ENCODE data around the gene CNKSR3.

Gene CNKSR3

GRCh38 chr6:154429711-154430110, 80.8 kb downstream of the CNKSR3 start:
- TF ChIP-seq, protein P1, sequence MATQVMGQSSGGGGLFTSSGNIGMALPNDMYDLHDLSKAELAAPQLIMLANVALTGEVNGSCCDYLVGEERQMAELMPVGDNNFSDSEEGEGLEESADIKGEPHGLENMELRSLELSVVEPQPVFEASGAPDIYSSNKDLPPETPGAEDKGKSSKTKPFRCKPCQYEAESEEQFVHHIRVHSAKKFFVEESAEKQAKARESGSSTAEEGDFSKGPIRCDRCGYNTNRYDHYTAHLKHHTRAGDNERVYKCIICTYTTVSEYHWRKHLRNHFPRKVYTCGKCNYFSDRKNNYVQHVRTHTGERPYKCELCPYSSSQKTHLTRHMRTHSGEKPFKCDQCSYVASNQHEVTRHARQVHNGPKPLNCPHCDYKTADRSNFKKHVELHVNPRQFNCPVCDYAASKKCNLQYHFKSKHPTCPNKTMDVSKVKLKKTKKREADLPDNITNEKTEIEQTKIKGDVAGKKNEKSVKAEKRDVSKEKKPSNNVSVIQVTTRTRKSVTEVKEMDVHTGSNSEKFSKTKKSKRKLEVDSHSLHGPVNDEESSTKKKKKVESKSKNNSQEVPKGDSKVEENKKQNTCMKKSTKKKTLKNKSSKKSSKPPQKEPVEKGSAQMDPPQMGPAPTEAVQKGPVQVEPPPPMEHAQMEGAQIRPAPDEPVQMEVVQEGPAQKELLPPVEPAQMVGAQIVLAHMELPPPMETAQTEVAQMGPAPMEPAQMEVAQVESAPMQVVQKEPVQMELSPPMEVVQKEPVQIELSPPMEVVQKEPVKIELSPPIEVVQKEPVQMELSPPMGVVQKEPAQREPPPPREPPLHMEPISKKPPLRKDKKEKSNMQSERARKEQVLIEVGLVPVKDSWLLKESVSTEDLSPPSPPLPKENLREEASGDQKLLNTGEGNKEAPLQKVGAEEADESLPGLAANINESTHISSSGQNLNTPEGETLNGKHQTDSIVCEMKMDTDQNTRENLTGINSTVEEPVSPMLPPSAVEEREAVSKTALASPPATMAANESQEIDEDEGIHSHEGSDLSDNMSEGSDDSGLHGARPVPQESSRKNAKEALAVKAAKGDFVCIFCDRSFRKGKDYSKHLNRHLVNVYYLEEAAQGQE (IDR thresholded peaks at IDR 0.05; ENCODE audit: insufficient read depth in 1 of 2, low read depth in 2 of 2, low read length in 2 of 2) = no peak
- TF ChIP-seq SIN3A (IDR thresholded peaks at IDR 0.05; ENCODE audit: borderline replicate concordance, insufficient read depth, low read length) = no peak
- no peak for TF ChIP-seq TAF1 (IDR thresholded peaks at IDR 0.05; ENCODE audit: borderline replicate concordance, insufficient read depth, low read length)
- no peak for TF ChIP-seq FOXP2 (optimal IDR thresholded peaks at IDR 0.05; ENCODE audit: borderline replicate concordance, extremely low read depth, extremely low read length, insufficient read depth)
- TF ChIP-seq POLR2AphosphoS5 (IDR thresholded peaks at IDR 0.05; ENCODE audit: low read depth, low read length) = no peak

DNA sequence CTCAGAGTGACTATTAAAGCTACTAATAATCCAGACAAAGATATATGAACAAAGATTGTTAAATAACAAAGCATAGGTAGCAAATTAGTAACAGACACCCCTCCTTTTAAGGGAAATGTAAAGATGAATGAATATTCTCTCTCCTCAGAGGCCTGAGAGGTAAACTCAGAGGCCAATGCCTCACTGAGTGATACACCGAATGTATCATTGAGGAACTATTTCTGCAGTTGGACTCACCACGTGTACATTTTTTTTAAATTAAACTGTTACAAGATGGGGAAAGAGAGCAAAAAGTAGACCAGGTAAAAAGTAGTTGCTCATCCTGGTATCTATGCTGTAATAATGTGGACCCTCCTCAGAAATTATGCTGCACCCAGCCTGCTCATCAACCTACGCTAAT, 81.6 kb downstream of the CNKSR3 start:
- no peak for TF ChIP-seq FOXP2 (optimal IDR thresholded peaks at IDR 0.05; ENCODE audit: borderline replicate concordance, extremely low read depth, extremely low read length, insufficient read depth)
- TF ChIP-seq, protein P1 (IDR thresholded peaks at IDR 0.05; ENCODE audit: insufficient read depth in 1 of 2, low read depth in 2 of 2, low read length in 2 of 2) = no peak
- TF ChIP-seq TAF1 (IDR thresholded peaks at IDR 0.05; ENCODE audit: borderline replicate concordance, insufficient read depth, low read length) = no peak
- TF ChIP-seq SIN3A (IDR thresholded peaks at IDR 0.05; ENCODE audit: borderline replicate concordance, insufficient read depth, low read length) = no peak
- no peak for TF ChIP-seq POLR2AphosphoS5 (IDR thresholded peaks at IDR 0.05; ENCODE audit: low read depth, low read length)

DNA sequence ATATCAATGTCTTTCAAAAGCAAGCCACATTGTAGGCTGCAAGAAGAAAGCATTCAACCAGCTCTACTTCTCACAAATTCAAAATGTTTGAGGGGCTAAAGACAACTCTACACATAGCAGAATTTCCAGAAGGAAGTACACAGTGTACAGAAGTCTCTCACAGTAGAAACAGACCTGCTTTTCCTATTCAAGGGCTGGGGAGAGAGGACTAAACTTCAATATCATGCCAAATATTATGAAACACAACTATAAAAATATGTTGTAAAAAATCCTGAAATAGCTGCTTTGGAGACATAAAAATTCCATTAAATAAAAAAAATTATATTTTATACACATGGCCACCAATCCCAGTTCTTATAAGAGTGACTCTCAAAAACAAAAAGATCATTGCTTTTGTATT, 83.0 kb downstream of the CNKSR3 start:
- TF ChIP-seq FOXP2 (optimal IDR thresholded peaks at IDR 0.05; ENCODE audit: borderline replicate concordance, extremely low read depth, extremely low read length, insufficient read depth) (no peak), POLR2AphosphoS5 (IDR thresholded peaks at IDR 0.05; ENCODE audit: low read depth, low read length) (no peak), SIN3A (IDR thresholded peaks at IDR 0.05; ENCODE audit: borderline replicate concordance, insufficient read depth, low read length) (no peak)

DNA sequence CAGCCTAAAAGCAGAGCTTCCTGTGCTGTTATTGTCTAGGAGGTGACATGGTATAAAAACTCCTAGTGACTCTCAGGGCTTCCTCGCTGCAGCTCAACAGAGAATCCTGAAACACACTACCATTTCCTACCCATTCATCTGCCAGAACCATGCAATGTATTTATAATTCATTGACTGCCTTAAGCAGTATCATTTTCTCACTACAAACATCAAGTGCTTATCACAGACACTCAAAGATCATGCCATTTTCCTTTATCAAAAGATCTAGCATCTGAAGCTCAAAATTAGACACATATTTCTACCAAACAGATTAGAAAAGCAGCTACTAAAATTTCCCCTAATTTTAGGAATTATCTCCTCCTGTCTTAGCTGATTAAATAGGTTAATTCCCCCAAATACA, 83.5 kb downstream of the CNKSR3 start:
- TF ChIP-seq POLR2AphosphoS5 (IDR thresholded peaks at IDR 0.05; ENCODE audit: low read depth, low read length) = no peak
- no peak for TF ChIP-seq TAF1 (IDR thresholded peaks at IDR 0.05; ENCODE audit: borderline replicate concordance, insufficient read depth, low read length)
- TF ChIP-seq FOXP2 (optimal IDR thresholded peaks at IDR 0.05; ENCODE audit: borderline replicate concordance, extremely low read depth, extremely low read length, insufficient read depth) = no peak
- no peak for TF ChIP-seq SIN3A (IDR thresholded peaks at IDR 0.05; ENCODE audit: borderline replicate concordance, insufficient read depth, low read length)
- TF ChIP-seq, protein P1 (IDR thresholded peaks at IDR 0.05; ENCODE audit: insufficient read depth in 1 of 2, low read depth in 2 of 2, low read length in 2 of 2) = no peak

DNA sequence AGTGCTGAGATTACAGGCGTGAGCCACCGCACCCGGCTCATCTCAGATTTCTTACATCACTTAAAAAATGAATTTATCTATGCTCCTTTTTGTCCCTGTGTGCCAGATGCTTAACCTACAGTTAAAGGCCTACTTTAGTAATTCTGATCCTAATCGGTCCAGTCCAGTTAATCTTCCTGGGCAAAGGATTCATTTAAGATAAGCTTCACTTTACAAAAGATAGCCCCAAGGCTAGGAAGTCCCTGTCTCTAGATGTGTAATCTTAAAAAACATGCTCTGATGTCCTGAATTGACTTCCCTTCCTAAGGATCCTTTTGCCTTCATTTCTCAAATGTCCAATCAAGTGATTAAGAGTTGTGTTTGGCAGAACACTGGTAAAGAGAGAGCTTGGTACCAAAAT, 85.5 kb downstream of the CNKSR3 start:
- no peak for TF ChIP-seq FOXP2 (optimal IDR thresholded peaks at IDR 0.05; ENCODE audit: borderline replicate concordance, extremely low read depth, extremely low read length, insufficient read depth)
- TF ChIP-seq TAF1 (IDR thresholded peaks at IDR 0.05; ENCODE audit: borderline replicate concordance, insufficient read depth, low read length) = no peak
- TF ChIP-seq POLR2AphosphoS5 (IDR thresholded peaks at IDR 0.05; ENCODE audit: low read depth, low read length) = no peak
- no peak for TF ChIP-seq SIN3A (IDR thresholded peaks at IDR 0.05; ENCODE audit: borderline replicate concordance, insufficient read depth, low read length)

- TF ChIP-seq SIN3A (IDR thresholded peaks at IDR 0.05; ENCODE audit: borderline replicate concordance, insufficient read depth, low read length) (no peak), POLR2AphosphoS5 (IDR thresholded peaks at IDR 0.05; ENCODE audit: low read depth, low read length) (no peak)
These were observed 96.3 kb downstream of the CNKSR3 start for GRCh38 chr6:154414021-154414813.

All from PFSK-1 (cell line).